GM19193 (cell line): Measurements from ENCODE around the gene PPM1F.

Experiments used
- POLR2A ChIP-seq: IDR thresholded peaks from 4 replicates; pipeline ENCODE4 v1.6.1; 2011; ENCODE audit not compliant: insufficient read depth, insufficient read length; ENCODE audit errors: extremely low read depth

The PPM1F gene

DNA sequence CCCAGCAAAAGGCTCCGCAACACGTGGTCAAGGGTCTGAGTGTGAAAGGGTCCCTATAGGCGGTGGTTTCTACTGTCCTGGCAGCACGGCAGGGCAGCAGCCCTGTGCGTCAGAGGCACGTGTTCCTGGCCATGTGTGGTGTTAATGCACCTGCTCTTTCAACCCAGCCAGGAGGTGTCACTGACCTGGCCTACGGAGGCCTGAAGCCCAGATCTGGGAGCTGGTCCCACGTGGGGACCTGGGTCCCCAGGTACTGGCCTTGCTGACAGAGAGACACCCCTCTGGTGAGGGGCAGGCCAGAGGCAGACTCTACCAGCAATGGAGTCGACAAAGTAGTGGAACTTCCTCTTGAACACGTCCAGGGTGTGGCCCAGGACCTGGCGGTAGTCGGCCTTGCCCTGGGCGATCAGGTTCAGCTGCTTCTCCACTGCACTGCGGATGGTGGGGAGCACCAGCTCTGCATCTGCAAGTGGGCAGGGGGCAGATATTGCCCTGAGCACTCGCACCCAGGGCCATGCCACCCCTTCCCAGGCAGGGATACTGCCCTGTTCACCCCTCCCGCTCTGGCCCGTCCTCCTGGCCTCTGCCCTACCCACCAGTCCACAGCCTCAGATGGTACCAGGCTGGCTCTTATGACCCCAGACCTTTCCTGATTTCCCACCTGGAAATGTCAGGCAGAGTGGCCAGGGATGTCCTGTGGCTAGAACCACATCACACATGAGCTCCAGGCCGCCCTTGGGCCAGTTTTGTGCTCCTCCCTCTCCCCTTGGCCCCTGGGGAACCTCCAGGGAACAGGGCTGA is 6.8 kb upstream of the PPM1F start:
- no peak for TF ChIP-seq POLR2A

- no peak for TF ChIP-seq POLR2A
Observed at GRCh38 chr22:21958360-21959273, 6.0 kb upstream of the PPM1F start.

- TF ChIP-seq POLR2A, result no peak
Observed at GRCh38 chr22:21951931-21952465, 650 bp downstream of the PPM1F start.

GRCh38 chr22:21951062-21951461 is 1.6 kb downstream of the PPM1F start:
- TF ChIP-seq POLR2A, result no peak

GRCh38 chr22:21949948-21950347 is 2.7 kb downstream of the PPM1F start:
- TF ChIP-seq POLR2A, result no peak

DNA sequence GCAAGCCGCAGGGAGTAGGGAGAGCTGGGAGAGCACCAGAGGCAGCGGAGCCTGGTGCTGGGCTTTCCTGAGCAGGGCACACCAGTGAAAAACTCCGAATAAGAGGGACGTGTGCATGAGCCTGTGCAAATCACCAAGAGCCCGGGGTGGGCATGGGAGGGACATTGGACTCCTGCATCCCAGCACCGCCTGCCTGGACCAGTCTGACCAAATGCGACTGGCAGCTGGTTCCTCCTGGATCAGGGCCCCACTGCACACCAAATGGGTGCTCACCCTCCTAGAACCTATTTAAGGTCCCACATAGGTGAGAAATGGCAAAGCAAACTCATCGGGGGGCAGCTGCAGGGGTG is 3.1 kb downstream of the PPM1F start:
- TF ChIP-seq POLR2A, result no peak

GRCh38 chr22:21948824-21949568 is 3.7 kb downstream of the PPM1F start:
- no peak for TF ChIP-seq POLR2A

DNA sequence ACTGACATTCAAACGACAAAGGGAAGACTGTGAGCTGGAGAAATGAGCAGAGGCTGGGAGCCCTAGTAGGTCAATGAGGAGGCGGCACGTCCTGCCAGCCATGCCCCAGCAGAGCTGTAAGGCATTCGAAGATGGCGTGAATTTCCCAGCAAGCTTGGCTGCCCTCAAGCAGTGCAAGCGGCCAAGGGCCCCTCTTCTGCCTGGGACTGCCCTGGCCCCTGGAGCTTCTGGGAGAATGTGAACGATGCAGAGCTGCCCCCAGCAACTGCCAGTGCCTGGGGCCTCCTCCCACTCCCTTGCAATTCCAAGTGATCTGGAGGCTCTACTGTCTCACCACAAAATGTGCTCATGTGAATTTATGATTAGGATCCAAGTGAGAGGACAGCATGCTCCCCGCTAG is 4.3 kb downstream of the PPM1F start:
- TF ChIP-seq POLR2A, result no peak

- TF ChIP-seq POLR2A, result no peak
Observed at GRCh38 chr22:21947040-21948014, 5.3 kb downstream of the PPM1F start.

GRCh38 chr22:21946262-21946925 is 6.3 kb downstream of the PPM1F start:
- no peak for TF ChIP-seq POLR2A

DNA sequence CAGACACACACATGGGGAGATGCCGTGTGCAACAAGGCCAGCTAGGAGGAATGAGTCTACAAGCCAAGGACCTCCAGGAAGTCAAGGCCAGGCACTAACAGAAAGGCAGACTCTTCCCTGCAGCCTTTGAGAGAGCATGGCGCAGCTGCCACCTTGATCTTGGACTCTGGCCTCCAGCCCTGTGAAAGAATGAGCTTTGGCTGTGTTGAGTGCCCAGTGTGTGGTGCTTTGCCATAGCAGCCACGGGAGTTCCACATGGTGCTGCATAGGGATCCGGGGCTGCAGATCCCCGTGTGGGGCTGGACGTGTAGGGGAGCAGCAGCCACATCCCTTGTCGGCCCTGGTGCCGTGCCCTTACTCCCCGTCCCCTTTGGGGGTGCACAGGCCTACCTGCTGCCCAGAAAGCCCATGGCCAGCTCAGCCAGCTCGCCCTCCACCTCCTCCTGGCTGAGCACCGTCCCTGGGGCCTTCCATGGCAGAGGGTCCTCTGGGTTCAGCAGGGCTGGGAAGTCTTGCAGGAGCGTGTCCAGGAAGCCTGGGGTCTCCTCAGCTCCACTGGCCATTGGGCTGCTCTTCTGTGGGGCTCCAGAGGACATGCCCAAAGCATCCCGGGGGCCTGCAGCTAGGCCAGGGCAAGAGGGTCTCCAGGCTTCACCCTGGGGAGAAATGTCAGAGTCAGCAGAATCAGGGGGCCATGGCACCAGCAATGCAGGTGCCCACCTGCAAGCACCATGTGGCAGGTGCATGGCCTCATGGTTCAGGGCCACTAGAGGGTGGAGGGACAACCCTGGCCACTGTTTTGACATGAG is 7.0 kb downstream of the PPM1F start:
- no peak for TF ChIP-seq POLR2A

- no peak for TF ChIP-seq POLR2A
Observed at GRCh38 chr22:21944871-21945270, 7.8 kb downstream of the PPM1F start.
